Suppressor macrophage treated with lipopolysaccharide for 1 hour (primary cell): ENCODE results near the gene OR6C2.
"Not testable (repeated sequence)": the region's sequence is repeated elsewhere in the genome, so short reads cannot be mapped to it uniquely, and the experiment has no call there.

Experiments used
- DNase-seq, 3 donors: peaks; one replicate each; pipeline ENCODE4 v3.0.0-alpha.2; 2020 to 2022

Gene OR6C2

GRCh38 chr12:55443776-55444175, at the start of gene OR6C2:
OR6C2 (plus strand) TSS chr12:55444076; CDS start chr12:55452214, 8,138 bp downstream.
- no peak for DNase-seq

- DNase-seq = no peak
These were observed 47.5 kb upstream of the OR6C2 start for GRCh38 chr12:55396326-55396725.

- DNase-seq = no peak
These were observed 43.6 kb upstream of the OR6C2 start, which contains the start of gene OR6C65 for GRCh38 chr12:55400229-55400628. OR6C65 (plus strand) TSS chr12:55400529; CDS start chr12:55400529, 0 bp downstream.

- DNase-seq = no peak
These were observed 36.0 kb upstream of the OR6C2 start for GRCh38 chr12:55407866-55408265.

- DNase-seq = not testable (repeated sequence)
These were observed 34.7 kb upstream of the OR6C2 start for GRCh38 chr12:55409133-55409532.

GRCh38 chr12:55412138-55412537, 31.7 kb upstream of the OR6C2 start:
- not testable (repeated sequence) for DNase-seq

GRCh38 chr12:55413498-55414388, 30.1 kb upstream of the OR6C2 start:
- DNase-seq = not testable (repeated sequence)

- DNase-seq = not testable (repeated sequence)
These were observed 29.5 kb upstream of the OR6C2 start for GRCh38 chr12:55414396-55414823.

GRCh38 chr12:55414889-55415288, 29.0 kb upstream of the OR6C2 start:
- DNase-seq = not testable (repeated sequence)

GRCh38 chr12:55416961-55417360, 26.9 kb upstream of the OR6C2 start:
- DNase-seq = no peak

GRCh38 chr12:55420307-55420962, 23.4 kb upstream of the OR6C2 start:
- DNase-seq = no peak

- DNase-seq = no peak
These were observed 17.9 kb upstream of the OR6C2 start, which contains the start of gene OR6C76 for GRCh38 chr12:55425954-55426353. OR6C76 (plus strand) TSS chr12:55426254; CDS start chr12:55426254, 0 bp downstream.

- peak; percentile 10 to 51 (median 22) for DNase-seq
These were observed 15.3 kb upstream of the OR6C2 start for GRCh38 chr12:55428331-55429243.

- DNase-seq = not testable (repeated sequence)
These were observed 2.6 kb upstream of the OR6C2 start for GRCh38 chr12:55441233-55441632.

- no peak for DNase-seq
These were observed 1.5 kb downstream of the OR6C2 start for GRCh38 chr12:55445357-55445756.

- DNase-seq = no peak
These were observed 2.5 kb downstream of the OR6C2 start for GRCh38 chr12:55446326-55446725.

GRCh38 chr12:55448825-55449224, 4.9 kb downstream of the OR6C2 start:
- no peak for DNase-seq

GRCh38 chr12:55464926-55465325, 21.1 kb downstream of the OR6C2 start:
- DNase-seq = not testable (repeated sequence)

GRCh38 chr12:55467836-55468235, 24.0 kb downstream of the OR6C2 start:
- DNase-seq = peak; percentile 18 to 58 (median 57)

GRCh38 chr12:55469291-55469690, 25.4 kb downstream of the OR6C2 start:
- peak; percentile 27 to 67 (median 59) for DNase-seq

GRCh38 chr12:55470088-55470829, 26.4 kb downstream of the OR6C2 start, which contains the start of gene OR6C70:
OR6C70 (minus strand) TSS chr12:55470138; CDS start chr12:55470138, 0 bp downstream.
- peak; percentile 27 to 36 (median 27) for DNase-seq

GRCh38 chr12:55472264-55472663, 28.4 kb downstream of the OR6C2 start:
- DNase-seq = no peak
